ENCODE results near the gene FBXW11. TPM values are rescaled to one million over a fixed set of nuclear protein-coding genes. Genes with fewer than 3 reads are reported as not detected.

The FBXW11 gene
- total and polyA plus RNA-seq, 11 donors = 7.8 to 110 (median 83.0) TPM

GRCh38 chr5:171956887-171957495 is 49.4 kb downstream of the FBXW11 start:
- Histone ChIP-seq H3K9me3 (no peaks in the 10 kb centered on the region), H3K36me3 (peaks cover 0 to 5% (median 0%) of the 10 kb centered on the region in 9 donors), H3K27me3 (no peaks in the 10 kb centered on the region), H3K4me3 (no peak overlapping the region), H3K4me1 (peaks cover 7 to 90% (median 62%) of the 10 kb centered on the region in 12 donors), H3K27ac (peak overlapping the region in 6 of 12 donors; percentile 1 to 58 (median 20))
- intact Hi-C loops (cut with DNase I) = loop anchor here in 1 of 10 donors (10.0 kb wide), 1 partner anchor 48 kb away; the partner anchor contains the start of gene FBXW11
- 35 to 41% (median 38%) methylated on average over 5 of the region's 5 CpGs for WGBS, 4 donors
- TF ChIP-seq POLR2A (IDR thresholded peaks at IDR 0.05) (no peak), CTCF (IDR thresholded peaks at IDR 0.05) (no peak)
- ATAC-seq (no peak), DNase-seq (no peak)

GRCh38 chr5:171956314-171956713 is 50.1 kb downstream of the FBXW11 start:
- no peak for TF ChIP-seq POLR2A (IDR thresholded peaks at IDR 0.05)
- no peak for TF ChIP-seq CTCF (IDR thresholded peaks at IDR 0.05)
- peaks cover 0 to 5% (median 0%) of the 10 kb centered on the region in 9 donors for H3K36me3 ChIP-seq
- WGBS, 4 donors = 97 to 100% (median 100%) methylated on average over 1 of the region's 1 CpG
- ATAC-seq = no peak
- DNase-seq = no peak
- intact Hi-C loops (cut with DNase I) = loop anchor here in 1 of 10 donors (10.0 kb wide), 1 partner anchor 48 kb away; the partner anchor contains the start of gene FBXW11
- peak overlapping the region in 5 of 12 donors; percentile 1 to 58 (median 19) for H3K27ac ChIP-seq
- H3K9me3 ChIP-seq = no peaks in the 10 kb centered on the region
- H3K4me1 ChIP-seq = peaks cover 7 to 89% (median 62%) of the 10 kb centered on the region in 12 donors
- H3K4me3 ChIP-seq = no peak overlapping the region
- H3K27me3 ChIP-seq = no peaks in the 10 kb centered on the region

- no peak for TF ChIP-seq CTCF (IDR thresholded peaks at IDR 0.05)
- TF ChIP-seq POLR2A (IDR thresholded peaks at IDR 0.05) = no peak
- no peaks in the 10 kb centered on the region for H3K9me3 ChIP-seq
- H3K4me1 ChIP-seq = peaks cover 7 to 83% (median 60%) of the 10 kb centered on the region in 12 donors
- peaks cover 0 to 5% (median 0%) of the 10 kb centered on the region in 9 donors for H3K36me3 ChIP-seq
- WGBS, 4 donors = 94 to 95% (median 95%) methylated on average over 4 of the region's 4 CpGs
- no peak for DNase-seq
- H3K27ac ChIP-seq = no peak overlapping the region
- H3K27me3 ChIP-seq = no peaks in the 10 kb centered on the region
- intact Hi-C loops (cut with DNase I) = loop anchor here in 1 of 10 donors (10.0 kb wide), 1 partner anchor 49 kb away; the partner anchor contains the start of gene FBXW11
- no peak for ATAC-seq
- no peak overlapping the region for H3K4me3 ChIP-seq
Observed at GRCh38 chr5:171955761-171956160, 50.7 kb downstream of the FBXW11 start.

GRCh38 chr5:171954721-171955120 is 51.7 kb downstream of the FBXW11 start:
- DNase-seq = no peak
- no peak overlapping the region for H3K4me3 ChIP-seq
- H3K27ac ChIP-seq = peak overlapping the region in 3 of 12 donors; percentile 2 to 31 (median 8)
- no peak for ATAC-seq
- intact Hi-C loops (cut with DNase I) = loop anchor here in 1 of 10 donors (10.0 kb wide), 1 partner anchor 50 kb away; the partner anchor contains the start of gene FBXW11
- 14 to 48% (median 38%) methylated on average over 1 of the region's 1 CpG for WGBS, 4 donors
- no peak for TF ChIP-seq POLR2A (IDR thresholded peaks at IDR 0.05)
- TF ChIP-seq CTCF (IDR thresholded peaks at IDR 0.05) = no peak
- no peaks in the 10 kb centered on the region for H3K9me3 ChIP-seq
- no peaks in the 10 kb centered on the region for H3K27me3 ChIP-seq
- H3K4me1 ChIP-seq = peaks cover 7 to 78% (median 57%) of the 10 kb centered on the region in 12 donors
- no peaks in the 10 kb centered on the region for H3K36me3 ChIP-seq

Data from heart left ventricle (tissue), 16 donors.